HG02759 (cell line): ENCODE measurements around the gene ARSB.
"Not testable (repeated sequence)": the region's sequence is repeated elsewhere in the genome, so short reads cannot be mapped to it uniquely, and the experiment has no call there.

ENCODE experiments used
- ATAC-seq: cut with Tn5 transposase; IDR thresholded peaks from one replicate; pipeline ENCODE4 v1.9.1; 2021; ENCODE audit warnings: mild to moderate bottlenecking, moderate library complexity; ENCODE audit not compliant: unreplicated experiment

The ARSB gene

GRCh38 chr5:78758169-78758839 lies 226.8 kb downstream of the ARSB start:
- ATAC-seq, result peak; percentile 68

- peak; percentile 53 for ATAC-seq
Observed at GRCh38 chr5:78757269-78758053, 227.6 kb downstream of the ARSB start.

- ATAC-seq, result no peak
Observed at GRCh38 chr5:78756858-78757257, 228.3 kb downstream of the ARSB start.

GRCh38 chr5:78755822-78756429 lies 229.2 kb downstream of the ARSB start:
- no peak for ATAC-seq

GRCh38 chr5:78754655-78755054 lies 230.5 kb downstream of the ARSB start:
- no peak for ATAC-seq

- no peak for ATAC-seq
Observed at GRCh38 chr5:78753093-78753531, 232.0 kb downstream of the ARSB start.

GRCh38 chr5:78751872-78752271 lies 233.2 kb downstream of the ARSB start:
- ATAC-seq, result no peak

- no peak for ATAC-seq
Observed at GRCh38 chr5:78750281-78750680, 234.8 kb downstream of the ARSB start.

GRCh38 chr5:78747705-78748359 lies 237.3 kb downstream of the ARSB start:
- ATAC-seq, result no peak

- no peak for ATAC-seq
Observed at GRCh38 chr5:78747055-78747454, 238.1 kb downstream of the ARSB start.

GRCh38 chr5:78746021-78746770 lies 238.9 kb downstream of the ARSB start:
- ATAC-seq, result no peak

- no peak for ATAC-seq
Observed at GRCh38 chr5:78744951-78745534, 240.1 kb downstream of the ARSB start.

- ATAC-seq, result no peak
Observed at GRCh38 chr5:78741019-78741418, 244.1 kb downstream of the ARSB start.

GRCh38 chr5:78738693-78739300 lies 246.3 kb downstream of the ARSB start:
- ATAC-seq, result no peak

GRCh38 chr5:78738104-78738503 lies 247.0 kb downstream of the ARSB start:
- no peak for ATAC-seq

- ATAC-seq, result no peak
Observed at GRCh38 chr5:78735834-78736463, 249.2 kb downstream of the ARSB start.

- ATAC-seq, result no peak
Observed at GRCh38 chr5:78734950-78735349, 250.2 kb downstream of the ARSB start.

- ATAC-seq, result no peak
Observed at GRCh38 chr5:78734094-78734845, 250.8 kb downstream of the ARSB start.

- ATAC-seq, result not testable (repeated sequence)
Observed at GRCh38 chr5:78732721-78733120, 252.4 kb downstream of the ARSB start.
